Ammon's horn (tissue), 1 donor: Measurements from ENCODE around the gene YEATS2.

ENCODE experiments used
- DNase-seq: peaks from one replicate; pipeline ENCODE4 v3.0.0-alpha.2; 2016; ENCODE audit warnings: low spot score

Gene YEATS2

GRCh38 chr3:183837390-183837789, 139.8 kb downstream of the YEATS2 start:
- DNase-seq = no peak

- DNase-seq = no peak
Measured at GRCh38 chr3:183837894-183838293, 140.3 kb downstream of the YEATS2 start.

DNA sequence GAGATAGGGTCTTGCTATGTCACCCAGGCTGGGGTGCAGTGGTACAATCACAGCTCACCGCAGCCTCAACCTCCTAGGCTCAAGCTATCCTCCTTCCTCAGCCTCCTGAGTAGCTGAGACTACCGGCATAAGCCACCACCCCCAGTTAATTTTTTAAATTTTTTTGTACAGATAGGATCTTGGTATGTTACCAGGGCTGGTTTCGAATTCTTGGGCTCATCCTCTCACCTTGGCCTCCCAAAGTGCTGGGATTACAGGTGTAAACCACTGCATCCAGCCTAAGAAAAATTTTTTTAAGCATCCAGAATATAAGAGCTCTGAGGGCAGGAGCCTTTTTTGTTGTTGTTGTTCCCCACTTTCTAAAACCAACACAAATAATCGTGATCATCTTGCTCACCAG, 142.2 kb downstream of the YEATS2 start:
- no peak for DNase-seq

GRCh38 chr3:183844606-183845005, 147.0 kb downstream of the YEATS2 start:
- DNase-seq = no peak

GRCh38 chr3:183845090-183845489, 147.5 kb downstream of the YEATS2 start:
- DNase-seq = no peak

- no peak for DNase-seq
Measured at GRCh38 chr3:183845608-183846288, 148.2 kb downstream of the YEATS2 start.

GRCh38 chr3:183854318-183855035, 156.9 kb downstream of the YEATS2 start:
- DNase-seq = no peak

DNA sequence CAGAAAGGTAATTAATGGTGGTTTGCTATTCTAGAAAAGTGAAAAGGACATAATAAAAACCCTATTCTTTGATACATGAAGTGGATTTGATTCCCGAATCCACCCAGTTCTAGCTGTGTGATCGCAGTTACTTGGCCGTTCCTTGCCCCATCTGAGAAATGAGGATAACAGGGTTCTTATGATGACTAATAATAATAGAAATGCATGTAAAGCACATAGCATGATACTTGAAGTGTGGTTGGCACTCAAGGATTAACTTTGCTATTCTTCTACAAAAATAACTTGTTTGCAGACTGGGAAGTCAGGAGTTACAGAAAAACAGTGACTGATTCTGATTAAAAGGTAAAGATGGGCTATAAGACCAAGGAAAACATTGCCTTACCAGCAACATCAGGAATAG, 160.3 kb downstream of the YEATS2 start:
- DNase-seq = no peak
